Gastrocnemius medialis (tissue), 4 donors: ENCODE data around the gene GIMAP1.

Experiments used
- POLR2A ChIP-seq, 2 donors: fragments of 450-650 bp; IDR thresholded peaks; one replicate each; pipeline ENCODE4 v1.6.1; 2017; ENCODE audit warnings: antibody characterized with exemption in 2 of 2, mild to moderate bottlenecking in 2 of 2, moderate library complexity in 2 of 2
- TF ChIP-seq, protein P1 (sequence below), 5 experiments: fragments of 450-650 bp in 3 of 5; fragments of 200-600 bp in 2 of 5; sonication (generic) in 2 of 5; IDR thresholded peaks in 4 of 5; conservative IDR thresholded peaks in 1 of 5; 1 replicate in 4 of 5; 2 replicates in 1 of 5; pipeline ENCODE4 v1.5.1; 2016 to 2019; ENCODE audit warnings: antibody characterized with exemption in 5 of 5, mild to moderate bottlenecking in 3 of 5, moderate library complexity in 3 of 5

DNA sequence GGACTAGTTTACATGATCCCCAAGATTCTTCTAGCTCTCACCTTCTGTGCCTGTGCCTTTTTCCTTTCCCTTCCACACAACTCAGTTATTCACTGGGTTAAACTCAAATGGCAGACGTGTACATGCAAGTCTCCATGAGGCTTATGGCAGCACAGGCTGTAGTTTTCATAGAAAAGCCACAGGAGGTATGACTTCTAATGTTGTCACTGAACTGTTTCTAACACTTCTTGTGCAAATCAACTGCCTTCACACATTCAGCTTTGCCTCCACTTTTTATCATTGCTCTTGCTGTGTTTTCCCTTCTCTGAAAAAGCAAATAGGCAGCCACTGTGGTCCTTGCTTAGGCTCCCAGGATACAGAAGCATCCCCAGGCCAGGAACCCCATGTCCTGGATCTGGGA is 15.5 kb downstream of the GIMAP1 start:
- TF ChIP-seq POLR2A (IDR thresholded peaks at IDR 0.05): no peak
- TF ChIP-seq, protein P1, sequence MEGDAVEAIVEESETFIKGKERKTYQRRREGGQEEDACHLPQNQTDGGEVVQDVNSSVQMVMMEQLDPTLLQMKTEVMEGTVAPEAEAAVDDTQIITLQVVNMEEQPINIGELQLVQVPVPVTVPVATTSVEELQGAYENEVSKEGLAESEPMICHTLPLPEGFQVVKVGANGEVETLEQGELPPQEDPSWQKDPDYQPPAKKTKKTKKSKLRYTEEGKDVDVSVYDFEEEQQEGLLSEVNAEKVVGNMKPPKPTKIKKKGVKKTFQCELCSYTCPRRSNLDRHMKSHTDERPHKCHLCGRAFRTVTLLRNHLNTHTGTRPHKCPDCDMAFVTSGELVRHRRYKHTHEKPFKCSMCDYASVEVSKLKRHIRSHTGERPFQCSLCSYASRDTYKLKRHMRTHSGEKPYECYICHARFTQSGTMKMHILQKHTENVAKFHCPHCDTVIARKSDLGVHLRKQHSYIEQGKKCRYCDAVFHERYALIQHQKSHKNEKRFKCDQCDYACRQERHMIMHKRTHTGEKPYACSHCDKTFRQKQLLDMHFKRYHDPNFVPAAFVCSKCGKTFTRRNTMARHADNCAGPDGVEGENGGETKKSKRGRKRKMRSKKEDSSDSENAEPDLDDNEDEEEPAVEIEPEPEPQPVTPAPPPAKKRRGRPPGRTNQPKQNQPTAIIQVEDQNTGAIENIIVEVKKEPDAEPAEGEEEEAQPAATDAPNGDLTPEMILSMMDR (IDR thresholded peaks at IDR 0.05 in 4 of 5, conservative IDR thresholded peaks at IDR 0.05 in 1 of 5): no peak
